IMR-90 (cell line): Measurements from ENCODE around the gene RAB26. TPM values are rescaled to one million over a fixed set of nuclear protein-coding genes. Genes with fewer than 3 reads are reported as not detected.
A peak's percentile ranks its signal among the peaks of the same experiment; 100 is the strongest.

Experiments
- ATAC-seq: fragments of 200-7000 bp; cut with Tn5 transposase; 2 replicates; pipeline ENCODE4 v1.9.1; 2020; ENCODE audit warnings: low read depth, mild to moderate bottlenecking, moderate library complexity
- BruUV-seq: library from RNA; stranded (reverse); fragments of 400-500 nt; replicated peaks from 2 replicates; lab custom pipeline; 2021; lab: Mats Ljungman, UMichigan
- CTCF ChIA-PET: fragments of 300-600 bp; formaldehyde crosslinking; extraction: SDS; loops from one replicate; lab custom pipeline; 2021; ENCODE audit warnings: antibody characterized with exemption; lab: Yijun Ruan, JAX
- POLR2A ChIA-PET: fragments of 300-600 bp; sonication (Branson Sonifier 250); formaldehyde crosslinking; loops from one replicate; lab custom pipeline; 2022; ENCODE audit warnings: antibody characterized with exemption; ENCODE audit not compliant: unreplicated experiment; lab: Charles Lee
- DNase-seq: peaks from one replicate; pipeline ENCODE4 v3.0.0; 2013
- H2AFZ ChIP-seq: replicated peaks from 2 replicates; pipeline ENCODE3; 2013; ENCODE audit warnings: low read length, mild to moderate bottlenecking; ENCODE audit not compliant: poor library complexity
- H2AK5ac ChIP-seq: 2 replicates; pipeline ENCODE4 v1.6.1; 2013; ENCODE audit warnings: low read depth, low read length, inconsistent platforms
- H2AK9ac ChIP-seq: replicated peaks from 2 replicates; pipeline ENCODE3; 2013; ENCODE audit warnings: mild to moderate bottlenecking, low read depth, low read length, moderate library complexity; ENCODE audit not compliant: poor library complexity
- H2BK120ac ChIP-seq: 2 replicates; pipeline ENCODE4 v1.6.1; 2013; ENCODE audit warnings: low read depth, low read length, inconsistent platforms
- H2BK15ac ChIP-seq: 3 replicates; pipeline ENCODE4 v1.6.1; 2013; ENCODE audit warnings: low read depth, low read length, inconsistent platforms
- H2BK20ac ChIP-seq: 2 replicates; pipeline ENCODE4 v1.6.1; 2013; ENCODE audit warnings: low read depth, mild to moderate bottlenecking, inconsistent platforms, low read length, moderate library complexity
- H2BK5ac ChIP-seq: 2 replicates; pipeline ENCODE4 v1.6.1; 2013; ENCODE audit warnings: mild to moderate bottlenecking, low read depth, low read length, inconsistent platforms; ENCODE audit not compliant: poor library complexity, severe bottlenecking
- H3K14ac ChIP-seq: replicated peaks from 2 replicates; pipeline ENCODE4 v1.6.1; 2013; ENCODE audit warnings: low read depth, low read length, inconsistent platforms
- H3K18ac ChIP-seq: 2 replicates; pipeline ENCODE4 v1.6.1; 2013; ENCODE audit warnings: low read depth, low read length, control low read depth
- H3K23ac ChIP-seq: 2 replicates; pipeline ENCODE4 v1.6.1; 2013; ENCODE audit warnings: low read depth, low read length, inconsistent platforms
- H3K27ac ChIP-seq: 2 replicates; pipeline ENCODE4 v1.5.1; 2013; ENCODE audit warnings: mild to moderate bottlenecking, control low read depth, low read length; ENCODE audit not compliant: insufficient read depth
- H3K27me3 ChIP-seq: 2 replicates; pipeline ENCODE4 v1.6.1; 2013; ENCODE audit warnings: low read length; ENCODE audit not compliant: control insufficient read depth, insufficient read depth
- H3K36me3 ChIP-seq: 2 replicates; pipeline ENCODE4 v1.6.1; 2013; ENCODE audit warnings: low read length, mixed read lengths; ENCODE audit not compliant: control insufficient read depth, insufficient read depth
- H3K4ac ChIP-seq: 2 replicates; pipeline ENCODE4 v1.6.1; 2013; ENCODE audit warnings: low read depth, low read length, inconsistent platforms
- H3K4me1 ChIP-seq: 2 replicates; pipeline ENCODE4 v1.6.1; 2013; ENCODE audit warnings: low read length, mixed read lengths; ENCODE audit not compliant: control insufficient read depth, insufficient read depth
- H3K4me2 ChIP-seq: 2 replicates; pipeline ENCODE4 v1.6.1; 2013; ENCODE audit warnings: low read depth, mild to moderate bottlenecking, control low read depth, low read length, moderate library complexity
- H3K4me3 ChIP-seq: 2 replicates; pipeline ENCODE4 v1.5.1; 2013; ENCODE audit warnings: low read depth, mild to moderate bottlenecking, control low read depth, low read length, moderate library complexity; ENCODE audit not compliant: insufficient read depth
- H3K56ac ChIP-seq: 2 replicates; pipeline ENCODE4 v1.6.1; 2013; ENCODE audit warnings: low read length, inconsistent platforms; ENCODE audit not compliant: insufficient read depth; ENCODE audit errors: extremely low read depth
- H3K79me1 ChIP-seq, 2 experiments: 2 replicates each; pipeline ENCODE4 v1.6.1; 2013; ENCODE audit warnings: low read length in 2 of 2, inconsistent platforms in 1 of 2, low read depth in 1 of 2
- H3K9ac ChIP-seq: 2 replicates; pipeline ENCODE4 v1.6.1; 2013; ENCODE audit warnings: low read depth, low read length, control low read depth
- H3K9me1 ChIP-seq: 2 replicates; pipeline ENCODE4 v1.6.1; 2013; ENCODE audit warnings: low read length, inconsistent platforms; ENCODE audit not compliant: insufficient read depth
- H3K9me3 ChIP-seq: 2 replicates; pipeline ENCODE4 v1.6.1; 2013; ENCODE audit warnings: low read length; ENCODE audit not compliant: control insufficient read depth, insufficient read depth
- H4K20me1 ChIP-seq: 2 replicates; pipeline ENCODE4 v1.6.1; 2013; ENCODE audit warnings: low read length, inconsistent platforms; ENCODE audit not compliant: insufficient read depth
- H4K5ac ChIP-seq: 2 replicates; pipeline ENCODE4 v1.6.1; 2013; ENCODE audit warnings: mild to moderate bottlenecking, low read depth, low read length, control low read depth
- H4K8ac ChIP-seq, 2 experiments: 2 replicates each; pipeline ENCODE4 v1.6.1; 2013; ENCODE audit warnings: low read depth in 2 of 2, low read length in 2 of 2, control low read depth in 1 of 2, inconsistent platforms in 1 of 2
- H4K91ac ChIP-seq: 2 replicates; pipeline ENCODE4 v1.6.1; 2013; ENCODE audit warnings: low read depth, low read length, inconsistent platforms; ENCODE audit not compliant: insufficient read depth
- CEBPB ChIP-seq: IDR thresholded peaks from 2 replicates; pipeline ENCODE4 v1.6.1; 2012; ENCODE audit warnings: low read depth, low read length, improper control_type of control experiment
- CHD1 ChIP-seq: IDR thresholded peaks from 2 replicates; pipeline ENCODE4 v1.6.1; 2012; ENCODE audit warnings: low read depth, low read length, improper control_type of control experiment
- FOS ChIP-seq: fragments of 150-350 bp; IDR thresholded peaks from 2 replicates; pipeline ENCODE4 v1.6.1; 2016; ENCODE audit warnings: low read depth, low read length
- MXI1 ChIP-seq: IDR thresholded peaks from 2 replicates; pipeline ENCODE4 v1.6.1; 2012; ENCODE audit warnings: low read depth, mild to moderate bottlenecking, low read length, moderate library complexity, borderline replicate concordance
- RAD21 ChIP-seq: IDR thresholded peaks from 2 replicates; pipeline ENCODE4 v1.6.1; 2012; ENCODE audit warnings: low read length, improper control_type of control experiment
- RFX5 ChIP-seq: IDR thresholded peaks from 2 replicates; pipeline ENCODE4 v1.8.0; 2012; ENCODE audit warnings: low read depth, mild to moderate bottlenecking, low read length, moderate library complexity
- SMC3 ChIP-seq: fragments of 150-350 bp; IDR thresholded peaks from 2 replicates; pipeline ENCODE4 v1.6.1; 2016; ENCODE audit warnings: low read depth, mild to moderate bottlenecking, antibody characterized with exemption, low read length, moderate library complexity
- WGBS, 2 experiments: methylation state at CpG; one replicate each; pipeline versions ENCODE4 v1.1.5 to v1.1.7; 2013; ENCODE audit warnings: missing lambda C conversion rate in 2 of 2; ENCODE audit not compliant: insufficient read length in 1 of 2; ENCODE audit errors: extremely low coverage in 2 of 2; 5-methylcytosine and 5-hydroxymethylcytosine counted together
- dilution Hi-C: fragments of 300-500 bp; cut with HindIII; formaldehyde crosslinking; loops from one replicate; pipeline ENCODE4 v1.14.3; 2018; ENCODE audit warnings: low sequenced_read_pairs; ENCODE audit not compliant: unreplicated experiment
- in situ Hi-C: fragments of 300-500 bp; cut with MboI; formaldehyde crosslinking; loops from 3 replicates; pipeline ENCODE4 v1.14.3; 2019; ENCODE audit warnings: low sequenced_read_pairs, inconsistent platforms, mixed read lengths
- intact Hi-C: fragments of 100-400 bp; cut with micrococcal nuclease; formaldehyde crosslinking; loops from 2 replicates; pipeline ENCODE4 v1.10.0; 2022
- polyA plus RNA-seq, 3 experiments: library from polyadenylated mRNA; depleted of rRNA; stranded (reverse); fragments of >200 nt; gene quantifications; 2 replicates each; pipeline ENCODE4 v1.2.3, GENCODE V29; 2012; ENCODE audit warnings: low replicate concordance in 1 of 3
- total RNA-seq: library from RNA; depleted of rRNA; stranded (reverse); fragments of >200 nt; gene quantifications from 2 replicates; pipeline ENCODE4 v1.2.3, GENCODE V29; 2012

RAB26 gene
- total and polyA plus RNA-seq, 2 of the 4 experiments (the other 2 are of a cell fraction), result 1.1 to 4.5 TPM

- H3K4me3 ChIP-seq, result no peak overlapping the region
- no peak for TF ChIP-seq CHD1
- TF ChIP-seq CEBPB, result no peak
- TF ChIP-seq SMC3, result no peak
- no peak for TF ChIP-seq RAD21
- no peak for TF ChIP-seq FOS
- TF ChIP-seq RFX5, result no peak
- no peak for TF ChIP-seq MXI1
- no peak overlapping the region for H3K4me2 ChIP-seq
- H2BK20ac ChIP-seq, result no peak overlapping the region
- H3K14ac ChIP-seq, result no peak overlapping the region
- H2BK5ac ChIP-seq, result no peak overlapping the region
- no peak overlapping the region for H3K4ac ChIP-seq
- ChIA-PET POLR2A (no interaction called here), CTCF (no interaction called here)
- dilution Hi-C loops (no loop called here), in situ Hi-C loops (no loop called here), intact Hi-C loops (no loop called here)
- H3K4me1 ChIP-seq, result peaks cover 5% of the 10 kb centered on the region; the same call in 1 of the 2 replicates
- no peak overlapping the region for H4K91ac ChIP-seq
- no TSS peak for BruUV-seq
- DNase-seq (no peak), ATAC-seq (no peak)
- no peaks in the 10 kb centered on the region for H3K9me3 ChIP-seq
- H2BK15ac ChIP-seq, result no peak overlapping the region
- H4K8ac ChIP-seq, result no peak overlapping the region
- no peak overlapping the region for H2AFZ ChIP-seq
- H3K9ac ChIP-seq, result no peak overlapping the region
- peaks cover 0 to 37% of the 10 kb centered on the region in 2 experiments for H3K79me1 ChIP-seq
- no peak overlapping the region for H3K18ac ChIP-seq
- 100% methylated on average over 1 of the region's 12 CpGs; no CpG with 5 or more reads in 1 of the 2 experiments for WGBS, 2 experiments
- no peak overlapping the region for H3K27ac ChIP-seq
- 0 out of 2 replicates have a peak, but pooled peaks cover 2% of the 10 kb centered on the region for H3K9me1 ChIP-seq
- no peak overlapping the region for H3K56ac ChIP-seq
- H3K36me3 ChIP-seq, result peaks cover 39% of the 10 kb centered on the region
- H3K23ac ChIP-seq, result no peak overlapping the region
- H2BK120ac ChIP-seq, result no peak overlapping the region
- no peaks in the 10 kb centered on the region for H3K27me3 ChIP-seq
- H4K20me1 ChIP-seq, result peaks cover 52% of the 10 kb centered on the region
- H2AK5ac ChIP-seq, result no peak overlapping the region
- H2AK9ac ChIP-seq, result peak overlapping the region; percentile 42
- no peak overlapping the region for H4K5ac ChIP-seq
Observed at GRCh38 chr16:2165861-2166260, 17.4 kb downstream of the RAB26 start.
